Activated T-cell treated with anti-CD3 and anti-CD28 coated beads, Interleukin-2, amount 50 U/mL, for 1 hour (primary cell): ENCODE data around the gene COL19A1.
"Not testable (repeated sequence)": the region's sequence is repeated elsewhere in the genome, so short reads cannot be mapped to it uniquely, and the experiment has no call there.

Experiments used
- DNase-seq: peaks from one replicate; pipeline ENCODE4 v3.0.0-alpha.2; 2020

COL19A1 gene

GRCh38 chr6:69901361-69901760 is 35.0 kb downstream of the COL19A1 start:
- DNase-seq: no peak

- DNase-seq: no peak
Measured at GRCh38 chr6:69907981-69908498, 41.7 kb downstream of the COL19A1 start.

- no peak for DNase-seq
Measured at GRCh38 chr6:69913361-69913760, 47.0 kb downstream of the COL19A1 start.

- DNase-seq: no peak
Measured at GRCh38 chr6:69914015-69914485, 47.7 kb downstream of the COL19A1 start.

GRCh38 chr6:69915346-69915745 is 49.0 kb downstream of the COL19A1 start:
- no peak for DNase-seq

- no peak for DNase-seq
Measured at GRCh38 chr6:69917834-69918233, 51.5 kb downstream of the COL19A1 start.

- DNase-seq: no peak
Measured at GRCh38 chr6:69918813-69919475, 52.6 kb downstream of the COL19A1 start.

- not testable (repeated sequence) for DNase-seq
Measured at GRCh38 chr6:69921066-69921465, 54.7 kb downstream of the COL19A1 start.

GRCh38 chr6:69921611-69922010 is 55.3 kb downstream of the COL19A1 start:
- DNase-seq: not testable (repeated sequence)

- no peak for DNase-seq
Measured at GRCh38 chr6:69926745-69927144, 60.4 kb downstream of the COL19A1 start.

- no peak for DNase-seq
Measured at GRCh38 chr6:69933239-69933638, 66.9 kb downstream of the COL19A1 start.

- DNase-seq: no peak
Measured at GRCh38 chr6:69935079-69935478, 68.7 kb downstream of the COL19A1 start.

GRCh38 chr6:69936674-69937363 is 70.5 kb downstream of the COL19A1 start:
- DNase-seq: no peak

GRCh38 chr6:69937402-69938136 is 71.2 kb downstream of the COL19A1 start:
- DNase-seq: no peak

GRCh38 chr6:69942485-69942884 is 76.1 kb downstream of the COL19A1 start:
- no peak for DNase-seq

GRCh38 chr6:69945192-69945591 is 78.8 kb downstream of the COL19A1 start:
- DNase-seq: no peak

GRCh38 chr6:69948479-69949114 is 82.2 kb downstream of the COL19A1 start:
- no peak for DNase-seq

GRCh38 chr6:69953491-69953890 is 87.1 kb downstream of the COL19A1 start:
- DNase-seq: no peak

GRCh38 chr6:69954733-69955132 is 88.4 kb downstream of the COL19A1 start:
- DNase-seq: no peak

GRCh38 chr6:69957985-69958559 is 91.7 kb downstream of the COL19A1 start:
- no peak for DNase-seq

- no peak for DNase-seq
Measured at GRCh38 chr6:69958978-69959377, 92.6 kb downstream of the COL19A1 start.

GRCh38 chr6:69965974-69966373 is 99.6 kb downstream of the COL19A1 start:
- DNase-seq: not testable (repeated sequence)

GRCh38 chr6:69973138-69973537 is 106.8 kb downstream of the COL19A1 start:
- no peak for DNase-seq
